Keratinocyte (primary cell): ENCODE measurements around the gene MRPS5.

Experiments used
- CTCF ChIP-seq, 3 experiments: IDR thresholded peaks in 1 of 3; conservative IDR thresholded peaks in 1 of 3; optimal IDR thresholded peaks in 1 of 3; 2 replicates in 2 of 3; 3 replicates in 1 of 3; pipeline versions ENCODE3 to v1.5.1; 2011; ENCODE audit warnings: low read length in 3 of 3, mild to moderate bottlenecking in 3 of 3, moderate library complexity in 2 of 3, control low read depth in 1 of 3, inconsistent platforms in 1 of 3; ENCODE audit not compliant: insufficient read depth in 2 of 3; ENCODE audit errors: extremely low read depth in 1 of 3
- EZH2 ChIP-seq: IDR thresholded peaks from one replicate; pipeline ENCODE4 v1.6.1; 2012; ENCODE audit warnings: inconsistent platforms, mild to moderate bottlenecking, low read length, moderate library complexity

GRCh38 chr2:95165371-95166064 lies 43.9 kb upstream of the MRPS5 start, which contains the start of gene ZNF2:
- TF ChIP-seq CTCF (optimal IDR thresholded peaks at IDR 0.05 in 1 of 3, IDR thresholded peaks at IDR 0.05 in 1 of 3, conservative IDR thresholded peaks at IDR 0.05 in 1 of 3; ENCODE audit: extremely low read depth in 1 of 3, insufficient read depth in 2 of 3, low read length in 3 of 3) (no peak), EZH2 (no peak)
